Small intestine (tissue), 7 donors: ENCODE results near the gene DDX47. TPM values are rescaled to one million over a fixed set of nuclear protein-coding genes. Genes with fewer than 3 reads are reported as not detected.

Experiments used
- DNase-seq, 2 donors: peaks; one replicate each; pipeline versions ENCODE4 v3.0.0 to v3.0.0-alpha.2; 2013
- FAIRE-seq: peaks from 2 replicates; lab custom pipeline; 2012; peaks lifted over from hg19 to GRCh38; lab: Jason Lieb, UNC
- H3K27ac ChIP-seq, 3 donors: one replicate each; pipeline ENCODE4 v1.5.1; 2013; ENCODE audit warnings: low read length in 2 of 3, mild to moderate bottlenecking in 2 of 3, control low read depth in 1 of 3, inconsistent platforms in 1 of 3, low read depth in 1 of 3, moderate library complexity in 1 of 3
- H3K27me3 ChIP-seq, 3 donors: one replicate each; pipeline ENCODE4 v1.6.1; 2013; ENCODE audit warnings: low read length in 3 of 3, inconsistent platforms in 1 of 3; ENCODE audit not compliant: control insufficient read depth in 3 of 3, insufficient read depth in 3 of 3
- H3K36me3 ChIP-seq, 3 donors: one replicate each; pipeline ENCODE4 v1.6.1; 2013; ENCODE audit warnings: low read length in 3 of 3, inconsistent platforms in 1 of 3, low read depth in 1 of 3, mild to moderate bottlenecking in 1 of 3, moderate library complexity in 1 of 3; ENCODE audit not compliant: control insufficient read depth in 3 of 3, insufficient read depth in 2 of 3
- H3K4me1 ChIP-seq, 3 donors: one replicate each; pipeline ENCODE4 v1.6.1; 2013; ENCODE audit warnings: low read length in 2 of 3, inconsistent platforms in 1 of 3, low read depth in 1 of 3, mild to moderate bottlenecking in 1 of 3, moderate library complexity in 1 of 3; ENCODE audit not compliant: control insufficient read depth in 3 of 3, insufficient read depth in 2 of 3
- H3K4me3 ChIP-seq, 3 donors: one replicate each; pipeline ENCODE4 v1.5.1; 2013; ENCODE audit warnings: low read length in 3 of 3, control low read depth in 1 of 3, inconsistent platforms in 1 of 3, low read depth in 1 of 3, mild to moderate bottlenecking in 1 of 3, moderate library complexity in 1 of 3
- H3K9me3 ChIP-seq, 2 donors: one replicate each; pipeline ENCODE4 v1.6.1; 2013; ENCODE audit warnings: low read depth in 1 of 2, low read length in 1 of 2; ENCODE audit not compliant: control insufficient read depth in 2 of 2, insufficient read depth in 1 of 2
- WGBS, 3 donors: extraction: QIAGEN DNeasy Blood & Tissue Kit; methylation state at CpG; one replicate each; pipeline ENCODE4 v1.1.7; 2013; 5-methylcytosine and 5-hydroxymethylcytosine counted together
- polyA plus RNA-seq, 4 donors: library from polyadenylated mRNA; stranded (reverse) in 3 of 4; unstranded in 1 of 4; fragments of 200-250 nt in 3 of 4; fragments of 120-200 nt in 1 of 4; gene quantifications; one replicate each; pipeline versions ENCODE4 v1.2.1 to v1.2.3, GENCODE V29; 2013
- donor health status: healthy with polysubstance abuse.
- donor health status: control.
- donor health status: control.
- donor health status: Bipolar disorder and iron deficiency.
- donor health status: healthy.

DDX47 gene
- polyA plus RNA-seq, 4 donors, result 25.5 to 52.7 (median 33.6) TPM

- H3K9me3 ChIP-seq, result no peaks in the 10 kb centered on the region
- H3K27ac ChIP-seq, result no peak overlapping the region
- FAIRE-seq (no peak), DNase-seq (no peak)
- H3K4me1 ChIP-seq, result peaks cover 4 to 36% (median 7%) of the 10 kb centered on the region in 3 donors
- no peak overlapping the region for H3K4me3 ChIP-seq
- no peaks in the 10 kb centered on the region for H3K27me3 ChIP-seq
- whole genome bisulfite sequencing, 3 donors, result 29 to 60% (median 41%) methylated on average over 4 of the region's 4 CpGs
- H3K36me3 ChIP-seq, result peaks cover 0 to 6% (median 0%) of the 10 kb centered on the region in 3 donors
These were observed 22.2 kb upstream of the DDX47 start for GRCh38 chr12:12790956-12791355.

- Histone ChIP-seq H3K4me3 (peak overlapping the region in 1 of 3 donors; percentile 14), H3K27me3 (no peaks in the 10 kb centered on the region), H3K36me3 (peaks cover 0 to 6% (median 0%) of the 10 kb centered on the region in 3 donors), H3K27ac (peak overlapping the region in 2 of 3 donors; percentile 30 to 52), H3K4me1 (peaks cover 4 to 34% (median 7%) of the 10 kb centered on the region in 3 donors), H3K9me3 (no peaks in the 10 kb centered on the region)
- DNase-seq, result peak in 1 of 2 donors; percentile 64
- WGBS, 3 donors, result 10 to 30% (median 22%) methylated on average over 7 of the region's 7 CpGs
- FAIRE-seq, result no peak
These were observed 21.3 kb upstream of the DDX47 start for GRCh38 chr12:12791756-12792369.

DNA sequence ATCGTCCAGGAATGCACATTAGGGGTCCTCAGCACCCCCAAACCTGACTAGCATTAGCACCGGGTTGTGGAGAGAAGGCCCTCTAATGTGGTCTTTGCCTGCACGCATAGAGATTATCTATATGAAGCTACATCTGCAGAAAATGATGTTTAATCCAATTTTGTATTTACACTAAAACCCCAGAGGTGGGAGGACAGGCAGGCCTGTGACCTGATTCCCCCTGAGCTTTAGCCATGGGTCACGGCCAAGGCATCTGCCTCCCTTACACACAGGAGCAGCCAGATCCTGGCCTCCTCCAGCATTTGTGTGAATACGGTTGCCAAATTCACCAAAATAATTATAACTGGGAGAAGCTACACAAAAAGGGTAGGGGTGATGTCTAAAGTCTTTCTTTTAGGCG, 20.7 kb upstream of the DDX47 start:
- H3K36me3 ChIP-seq, result peaks cover 0 to 3% (median 0%) of the 10 kb centered on the region in 3 donors
- no peak for FAIRE-seq
- H3K4me3 ChIP-seq, result no peak overlapping the region
- no peak for DNase-seq
- H3K27me3 ChIP-seq, result no peaks in the 10 kb centered on the region
- WGBS, 3 donors, result 79 to 82% (median 81%) methylated on average over 6 of the region's 6 CpGs
- peak overlapping the region in 1 of 3 donors; percentile 52 for H3K27ac ChIP-seq
- H3K9me3 ChIP-seq, result no peaks in the 10 kb centered on the region
- H3K4me1 ChIP-seq, result peaks cover 4 to 31% (median 7%) of the 10 kb centered on the region in 3 donors

GRCh38 chr12:12794686-12795085, 18.5 kb upstream of the DDX47 start:
- H3K4me1 ChIP-seq, result peaks cover 0 to 23% (median 7%) of the 10 kb centered on the region in 3 donors
- FAIRE-seq (no peak), DNase-seq (no peak)
- WGBS, 3 donors, result 90 to 91% (median 90%) methylated on average over 2 of the region's 2 CpGs
- no peak overlapping the region for H3K27ac ChIP-seq
- H3K9me3 ChIP-seq, result no peaks in the 10 kb centered on the region
- no peaks in the 10 kb centered on the region for H3K27me3 ChIP-seq
- H3K4me3 ChIP-seq, result no peak overlapping the region
- H3K36me3 ChIP-seq, result no peaks in the 10 kb centered on the region

DNA sequence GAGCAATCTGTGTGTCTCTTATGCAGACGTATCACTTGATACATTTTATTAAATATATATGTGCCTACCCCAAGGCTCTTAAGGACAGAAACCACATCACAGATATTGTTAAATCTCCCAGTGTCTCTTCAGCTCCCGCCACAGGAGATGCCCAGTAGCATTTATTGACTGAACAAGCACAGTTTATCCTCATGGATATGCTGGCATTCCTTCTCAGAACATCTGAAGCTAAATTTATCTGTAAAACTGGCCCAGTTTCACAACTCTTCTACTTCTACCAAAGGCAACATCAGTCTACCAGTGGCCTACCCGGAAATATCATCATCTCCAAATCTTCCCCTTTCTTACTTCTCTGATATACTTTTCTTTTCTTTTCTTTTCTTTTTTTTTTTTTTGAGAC, 17.0 kb upstream of the DDX47 start:
- Histone ChIP-seq H3K4me3 (no peak overlapping the region), H3K36me3 (no peaks in the 10 kb centered on the region), H3K4me1 (peaks cover 0 to 26% (median 7%) of the 10 kb centered on the region in 3 donors), H3K27me3 (no peaks in the 10 kb centered on the region), H3K27ac (no peak overlapping the region), H3K9me3 (no peaks in the 10 kb centered on the region)
- FAIRE-seq, result no peak
- DNase-seq, result no peak
- WGBS, 3 donors, result 60 to 86% (median 63%) methylated on average over 3 of the region's 3 CpGs

DNA sequence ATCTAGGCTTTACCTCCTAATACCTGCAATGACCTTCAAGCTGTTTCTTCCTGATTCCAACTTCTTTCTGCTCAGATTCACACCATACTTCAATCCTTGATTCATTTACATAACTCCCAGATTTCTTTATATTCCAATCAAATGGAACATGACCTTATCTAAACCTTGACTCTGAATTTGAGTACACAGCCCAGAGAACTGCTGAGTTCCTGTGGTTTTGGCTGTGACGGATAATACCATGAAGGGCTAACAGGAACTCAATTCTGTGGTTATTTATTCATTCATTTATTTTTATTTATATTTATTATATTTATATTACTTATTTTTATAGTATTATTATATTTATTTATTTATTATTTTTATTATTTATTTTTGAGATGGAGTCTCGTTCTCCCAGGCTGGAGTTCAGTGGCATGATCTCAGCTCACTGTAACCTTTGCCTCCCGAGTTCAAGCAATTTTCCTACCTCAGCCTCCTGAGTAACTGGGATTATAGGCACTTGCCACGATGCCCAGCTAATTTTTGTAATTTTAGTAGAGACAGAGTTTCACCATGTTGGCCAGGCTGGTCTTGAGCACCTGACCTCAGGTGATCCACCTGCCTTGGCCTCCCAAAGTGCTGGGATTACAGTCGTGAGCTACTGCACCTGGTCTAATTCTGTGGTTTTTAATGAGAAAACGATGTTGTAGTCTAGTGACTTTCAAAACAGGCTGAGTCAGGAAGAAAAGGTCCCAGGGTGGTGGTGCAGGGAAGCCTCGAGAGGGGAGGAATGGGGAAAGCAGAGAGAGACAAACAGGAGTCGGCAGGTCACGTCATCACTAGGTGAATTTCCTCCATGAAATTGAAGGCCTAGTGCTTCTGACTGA, 16.0 kb upstream of the DDX47 start:
- Histone ChIP-seq H3K4me3 (no peak overlapping the region), H3K36me3 (no peaks in the 10 kb centered on the region), H3K27ac (no peak overlapping the region), H3K27me3 (no peaks in the 10 kb centered on the region), H3K9me3 (no peaks in the 10 kb centered on the region), H3K4me1 (peaks cover 0 to 19% (median 4%) of the 10 kb centered on the region in 3 donors)
- DNase-seq (no peak), FAIRE-seq (no peak)
- 87 to 88% (median 87%) methylated on average over 9 of the region's 9 CpGs for WGBS, 3 donors

DNA sequence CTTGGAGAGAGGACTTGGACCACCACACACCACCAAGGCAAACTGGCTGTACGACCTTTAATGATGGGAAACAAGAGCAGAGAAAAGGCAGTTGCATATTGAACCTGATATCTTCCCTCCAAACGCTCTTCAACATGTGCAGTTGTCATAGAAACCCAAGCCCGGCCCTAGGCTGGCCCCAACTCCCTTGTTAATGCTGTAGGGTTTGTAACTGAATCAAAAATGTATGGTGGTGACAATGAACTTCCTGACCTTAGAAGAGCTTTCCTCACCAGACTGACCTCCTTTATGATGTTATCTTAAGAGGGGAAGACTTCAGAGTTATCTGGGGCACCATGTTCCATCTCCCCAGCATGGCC, 15.4 kb upstream of the DDX47 start:
- H3K4me1 ChIP-seq, result peaks cover 0 to 20% (median 4%) of the 10 kb centered on the region in 3 donors
- no peaks in the 10 kb centered on the region for H3K36me3 ChIP-seq
- 87 to 97% (median 88%) methylated on average over 3 of the region's 3 CpGs for WGBS, 3 donors
- no peak overlapping the region for H3K27ac ChIP-seq
- H3K4me3 ChIP-seq, result no peak overlapping the region
- H3K9me3 ChIP-seq, result no peaks in the 10 kb centered on the region
- DNase-seq (no peak), FAIRE-seq (no peak)
- no peaks in the 10 kb centered on the region for H3K27me3 ChIP-seq

DNA sequence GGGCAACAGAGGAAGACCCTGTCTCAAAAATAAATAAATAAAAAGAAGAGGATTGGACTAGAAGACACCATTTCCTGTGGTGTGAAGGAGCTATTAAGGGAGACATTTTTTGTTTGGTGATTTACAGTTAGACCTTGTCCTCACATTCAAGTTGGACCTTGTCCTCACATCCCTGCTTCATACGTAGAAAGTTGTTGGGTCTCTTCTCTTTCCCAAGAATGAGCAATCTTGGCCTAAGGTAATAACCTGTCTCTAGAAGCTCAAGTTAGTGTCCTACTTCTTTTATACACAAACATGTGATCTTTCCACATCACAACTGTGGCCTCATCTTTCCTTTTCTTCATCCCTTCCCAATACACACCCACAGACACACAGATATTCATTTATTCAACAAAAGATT, 14.7 kb upstream of the DDX47 start:
- peak; percentile 83 to 85 for DNase-seq
- no peaks in the 10 kb centered on the region for H3K36me3 ChIP-seq
- no peaks in the 10 kb centered on the region for H3K9me3 ChIP-seq
- no peak overlapping the region for H3K4me3 ChIP-seq
- H3K27ac ChIP-seq, result peak overlapping the region in 1 of 3 donors; percentile 69
- 5 to 78% (median 25%) methylated on average over 1 of the region's 1 CpG for WGBS, 3 donors
- no peak for FAIRE-seq
- no peaks in the 10 kb centered on the region for H3K27me3 ChIP-seq
- H3K4me1 ChIP-seq, result peaks cover 0 to 25% (median 4%) of the 10 kb centered on the region in 3 donors
